Astrocyte of the cerebellum (primary cell): ENCODE measurements around the gene BICRAL.

ENCODE experiments used
- DNase-seq: peaks from one replicate; pipeline ENCODE4 v3.0.0-alpha.2; 2011; ENCODE audit warnings: low read depth
- H3K4me3 ChIP-seq: 2 replicates; pipeline ENCODE4 v1.5.1; 2011; ENCODE audit warnings: mild to moderate bottlenecking, low read depth, low read length, moderate library complexity
- CTCF ChIP-seq: IDR thresholded peaks from 2 replicates; pipeline ENCODE4 v1.5.1; 2012; ENCODE audit warnings: low read length, low read depth, moderate library complexity, mild to moderate bottlenecking; ENCODE audit errors: missing control alignments
- in situ Hi-C: cut with HindIII; loops from 2 replicates; pipeline ENCODE4 v1.10.0; 2017; ENCODE audit warnings: low sequenced_read_pairs

The BICRAL gene

GRCh38 chr6:42818878-42819277, 37.0 kb downstream of the BICRAL start:
- no peak for DNase-seq
- no peak overlapping the region for H3K4me3 ChIP-seq
- in situ Hi-C loops = no loop called here
- no peak for TF ChIP-seq CTCF

GRCh38 chr6:42819803-42820511, 38.1 kb downstream of the BICRAL start:
- TF ChIP-seq CTCF = no peak
- no peak for DNase-seq
- in situ Hi-C loops = no loop called here
- no peak overlapping the region for H3K4me3 ChIP-seq

- in situ Hi-C loops = no loop called here
- no peak for DNase-seq
- no peak overlapping the region for H3K4me3 ChIP-seq
Observed at GRCh38 chr6:42820512-42821340, 38.9 kb downstream of the BICRAL start.

GRCh38 chr6:42821341-42821668, 39.5 kb downstream of the BICRAL start:
- H3K4me3 ChIP-seq = no peak overlapping the region
- TF ChIP-seq CTCF = no peak
- in situ Hi-C loops = no loop called here

More at GRCh38 chr6:42820512-42821340, 38.9 kb downstream of the BICRAL start:
- TF ChIP-seq CTCF = no peak

GRCh38 chr6:42821846-42822245, 40.0 kb downstream of the BICRAL start:
- H3K4me3 ChIP-seq = no peak overlapping the region
- DNase-seq = no peak
- in situ Hi-C loops = no loop called here
- TF ChIP-seq CTCF = no peak

More at GRCh38 chr6:42821341-42821668, 39.5 kb downstream of the BICRAL start:
- no peak for DNase-seq

GRCh38 chr6:42829561-42830092, 47.8 kb downstream of the BICRAL start:
- no peak for DNase-seq
- no peak for TF ChIP-seq CTCF
- in situ Hi-C loops = no loop called here
- no peak overlapping the region for H3K4me3 ChIP-seq
